SHP77 treated with DMSO at 0.1 percent for 48 hours (cell line): ENCODE data around the gene PTPRB.

ENCODE experiments used
- DNase-seq: peaks from one replicate; lab custom pipeline; 2025; lab: John Stamatoyannopoulos, UW

Gene PTPRB

DNA sequence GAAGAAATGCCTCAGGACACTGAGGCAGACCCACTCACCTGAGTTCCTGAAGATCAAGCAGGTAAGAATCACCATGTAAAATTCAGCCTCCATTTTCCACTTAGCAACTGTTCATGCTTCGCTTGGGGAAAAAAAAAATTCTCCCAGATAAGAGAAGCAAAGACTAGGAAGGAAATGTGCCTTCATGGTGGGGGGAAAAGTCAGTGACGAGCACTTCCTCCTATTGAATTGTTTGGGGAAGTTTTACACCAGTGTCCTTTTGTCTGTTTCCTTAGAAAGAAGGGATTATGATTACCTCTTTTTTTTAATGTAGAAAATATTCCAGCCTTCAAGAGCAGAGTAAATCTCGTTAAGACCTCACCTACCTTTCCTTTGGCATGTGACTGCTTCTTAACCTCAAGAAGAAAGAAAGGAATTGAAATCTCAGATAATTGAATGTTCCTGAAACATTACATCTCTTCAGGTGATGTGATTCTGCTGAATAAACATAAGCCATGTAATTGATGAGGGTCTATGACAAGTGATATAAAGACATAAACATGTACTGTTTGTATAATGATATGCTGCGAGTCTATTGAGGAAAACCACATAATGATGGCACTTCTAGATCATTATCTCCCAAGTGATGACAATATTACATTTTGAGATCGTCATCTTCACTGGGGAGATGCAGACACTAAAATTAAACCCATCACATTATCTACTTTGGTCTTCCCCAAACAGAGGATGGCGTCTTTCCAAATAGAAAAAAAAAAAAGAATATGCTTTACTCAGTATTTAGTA is at the start of gene PTPRB:
PTPRB (minus strand) TSS at position 127 of the 783 bp plus-strand sequence; CDS start at position 93, 34 bp downstream.
- DNase-seq, result no peak

DNA sequence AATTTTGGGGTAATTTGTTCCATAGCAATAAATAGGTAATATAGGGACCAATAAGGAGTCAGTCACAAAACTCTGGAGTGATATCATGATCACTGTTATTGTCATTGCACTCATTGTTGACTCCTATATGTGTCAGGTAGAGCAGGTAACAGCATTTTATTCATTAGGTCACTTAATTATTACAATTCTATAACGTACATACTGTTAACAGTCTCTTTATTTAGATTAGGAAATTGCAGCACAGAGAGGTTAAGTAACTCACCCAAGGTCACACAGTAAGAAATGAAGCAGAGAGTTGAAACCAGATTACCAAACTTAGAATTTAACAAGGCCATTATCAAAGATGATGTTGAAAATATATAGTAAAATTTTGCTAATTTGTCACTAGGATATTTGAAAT is 49.7 kb upstream of the PTPRB start:
- no peak for DNase-seq

DNA sequence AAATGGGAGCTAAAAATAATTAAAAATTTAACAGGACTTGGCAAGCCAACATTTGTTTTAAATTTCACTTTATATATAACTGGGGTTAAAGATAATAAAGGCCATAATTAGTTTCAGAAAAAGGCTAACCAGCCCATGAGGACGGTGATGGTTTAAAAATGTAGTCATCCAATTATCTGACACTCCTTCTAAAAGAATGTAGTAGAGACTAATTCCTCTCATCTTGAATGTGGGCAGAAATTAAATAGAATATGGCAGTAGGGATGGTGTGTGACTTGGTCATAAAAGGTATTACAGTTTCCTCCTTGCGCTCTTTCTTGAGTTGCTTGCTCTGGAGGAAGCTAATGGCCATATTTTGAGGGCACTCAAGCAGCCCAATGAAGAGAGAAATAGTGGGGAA is 49.1 kb upstream of the PTPRB start:
- DNase-seq, result no peak

DNA sequence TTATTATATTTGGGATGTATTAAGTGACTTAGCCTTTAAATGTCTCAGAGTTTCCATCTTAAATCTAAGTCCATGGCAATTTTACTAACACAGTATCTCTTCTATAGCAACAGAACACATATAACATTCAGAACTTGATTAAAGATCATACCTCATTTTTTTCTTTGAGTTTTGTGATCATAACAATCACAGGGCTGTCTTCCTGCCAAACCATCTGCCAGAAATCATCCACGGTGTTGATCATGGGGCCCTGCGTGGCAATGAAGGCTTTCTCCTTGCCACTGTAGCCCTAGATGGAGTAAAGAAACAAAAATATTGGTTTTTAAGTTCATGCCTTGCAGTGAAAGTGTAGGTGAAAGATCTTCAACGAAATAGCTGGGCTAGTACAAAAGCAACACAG is 46.7 kb upstream of the PTPRB start:
- no peak for DNase-seq

DNA sequence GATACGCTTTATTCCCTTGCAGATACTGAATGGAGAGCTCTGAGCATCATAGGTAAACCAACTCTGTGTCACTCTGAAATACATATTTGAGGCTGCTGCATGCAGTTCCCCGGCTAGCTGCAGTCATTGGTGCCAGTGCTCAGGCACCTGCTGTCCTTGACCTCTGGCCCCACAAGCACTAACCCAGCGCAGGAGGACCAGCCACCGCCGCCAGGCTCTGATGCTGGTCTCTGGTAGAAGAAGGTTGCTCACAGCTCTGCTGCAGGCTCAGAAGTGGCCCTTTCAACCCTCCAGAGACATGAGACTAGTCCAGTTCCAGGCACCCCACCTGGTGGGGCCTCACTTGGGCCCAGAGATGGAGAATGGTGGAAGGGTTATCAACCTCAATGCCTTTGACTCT is 34.5 kb upstream of the PTPRB start:
- no peak for DNase-seq

DNA sequence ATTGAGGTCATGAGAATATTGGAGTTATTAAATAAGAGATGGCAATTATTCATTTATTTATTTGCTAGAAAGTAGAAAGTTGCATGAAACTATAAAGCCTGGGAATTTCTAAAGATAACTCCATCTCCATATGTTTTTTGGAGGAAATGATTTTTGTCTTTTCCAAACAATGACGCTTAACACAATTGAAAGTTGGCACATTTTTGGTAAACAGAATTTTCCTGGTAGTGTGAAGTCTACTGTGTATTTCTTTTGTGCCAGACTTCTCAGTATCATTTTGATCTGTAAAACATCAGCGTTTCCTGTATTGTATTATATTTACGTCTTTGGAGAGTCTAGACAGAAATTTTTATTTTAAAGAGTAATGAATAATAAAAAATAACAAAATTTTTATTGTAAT is 33.7 kb upstream of the PTPRB start:
- no peak for DNase-seq

DNA sequence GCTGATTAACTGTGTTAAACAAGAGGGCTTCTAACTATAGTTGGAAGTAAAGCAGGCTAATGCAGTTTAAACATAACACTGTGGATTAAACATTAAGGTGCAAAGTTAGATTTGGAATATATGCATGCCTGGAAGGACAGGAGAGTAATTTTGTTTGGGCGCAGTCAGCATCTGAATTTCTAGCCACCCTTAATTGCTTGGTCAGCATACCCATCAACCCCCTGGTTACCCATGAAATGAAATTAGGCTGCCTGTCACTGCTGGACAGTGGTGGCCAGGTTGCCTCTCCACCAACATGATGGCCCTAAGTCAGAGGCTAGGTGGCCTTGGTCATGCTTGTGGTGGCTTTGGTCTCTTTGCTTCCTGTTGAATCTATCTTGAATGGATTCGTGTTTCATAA is 30.0 kb upstream of the PTPRB start:
- DNase-seq, result no peak

DNA sequence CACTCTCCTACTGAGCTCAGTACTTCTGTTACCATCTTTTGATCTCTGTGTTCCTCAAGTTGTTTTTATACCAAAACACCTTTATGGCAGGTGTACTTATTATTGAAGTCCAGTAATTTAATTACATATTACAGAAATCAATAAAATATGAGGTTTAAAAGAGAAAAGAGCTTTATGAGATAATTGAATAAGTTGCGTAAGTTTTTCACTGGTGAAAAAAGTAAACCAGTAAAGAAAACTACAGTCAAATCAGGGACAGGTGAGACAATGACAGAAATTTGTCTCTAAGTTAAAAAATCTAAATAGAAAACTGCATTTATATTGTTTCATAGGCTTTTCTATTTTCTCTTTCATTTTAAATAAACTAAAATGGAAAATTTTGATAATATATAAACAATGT is 29.1 kb upstream of the PTPRB start:
- no peak for DNase-seq

DNA sequence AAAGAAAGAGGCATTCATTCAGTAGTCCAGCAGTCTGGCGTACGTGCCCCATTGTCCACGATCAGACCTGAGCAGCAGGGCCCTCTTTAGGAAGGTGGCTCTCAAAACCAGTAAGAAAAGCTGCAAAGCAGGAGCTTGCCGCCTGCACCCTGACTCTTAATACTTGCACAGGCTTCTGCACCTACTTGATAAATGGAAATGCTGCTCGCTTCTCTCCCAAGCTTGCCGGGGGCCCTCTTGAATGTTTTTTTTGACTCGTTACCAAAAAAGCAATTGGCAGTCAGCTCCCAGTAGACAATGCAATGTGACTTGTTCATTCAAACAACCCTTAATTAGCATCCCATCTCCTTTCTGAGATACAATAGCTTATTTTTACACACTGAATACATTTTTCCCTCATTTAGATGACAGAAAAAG is 27.2 kb upstream of the PTPRB start:
- no peak for DNase-seq

DNA sequence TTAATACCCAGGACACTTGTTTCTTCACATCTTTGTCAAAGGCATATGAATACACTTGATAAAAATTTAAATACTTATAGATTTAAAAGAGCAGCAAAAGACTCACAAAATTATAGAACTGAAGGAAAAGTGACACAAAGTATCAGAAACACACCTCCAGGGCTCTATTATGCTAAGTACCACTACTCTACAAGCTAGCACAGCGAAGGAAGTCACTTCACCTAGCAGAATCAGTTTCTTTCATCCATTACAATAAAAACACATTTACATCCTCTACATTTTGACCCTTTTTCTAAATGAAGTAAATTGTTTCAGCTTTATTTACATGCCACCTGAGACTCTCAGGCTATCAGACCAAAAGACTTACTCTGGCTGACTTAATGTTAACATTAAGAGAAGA is 26.6 kb upstream of the PTPRB start:
- no peak for DNase-seq

DNA sequence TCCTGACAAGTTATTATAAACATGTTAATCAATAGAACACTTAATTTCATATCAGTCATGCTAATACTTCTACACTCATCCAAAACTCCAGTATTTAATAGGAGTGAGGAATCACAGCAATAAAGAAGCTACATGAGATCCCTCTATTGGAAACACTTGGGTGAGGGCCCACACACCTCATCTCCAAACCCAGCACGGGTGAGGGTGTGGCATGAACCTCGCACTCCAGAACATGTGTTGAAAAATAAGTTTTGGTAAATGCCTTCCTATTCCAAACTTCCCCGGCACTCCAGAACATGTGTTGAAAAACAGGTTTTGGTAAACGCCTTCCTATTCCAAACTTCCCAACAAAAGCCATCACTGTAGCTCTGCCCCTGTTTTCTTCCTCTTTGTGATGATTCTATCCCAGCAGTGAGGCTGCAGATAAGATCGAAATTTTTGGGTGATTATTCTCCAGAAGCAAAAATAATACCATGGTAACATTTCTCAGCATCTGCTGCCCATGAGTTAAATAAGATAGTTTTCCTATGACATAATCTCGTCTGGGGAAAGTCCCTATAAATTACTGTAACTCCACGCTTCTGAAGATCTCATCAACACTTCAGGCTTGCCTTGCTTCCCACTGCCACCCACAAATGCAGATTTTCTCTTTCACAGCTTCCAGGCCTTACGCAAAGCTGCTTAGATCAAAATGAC is 24.4 kb upstream of the PTPRB start:
- no peak for DNase-seq

DNA sequence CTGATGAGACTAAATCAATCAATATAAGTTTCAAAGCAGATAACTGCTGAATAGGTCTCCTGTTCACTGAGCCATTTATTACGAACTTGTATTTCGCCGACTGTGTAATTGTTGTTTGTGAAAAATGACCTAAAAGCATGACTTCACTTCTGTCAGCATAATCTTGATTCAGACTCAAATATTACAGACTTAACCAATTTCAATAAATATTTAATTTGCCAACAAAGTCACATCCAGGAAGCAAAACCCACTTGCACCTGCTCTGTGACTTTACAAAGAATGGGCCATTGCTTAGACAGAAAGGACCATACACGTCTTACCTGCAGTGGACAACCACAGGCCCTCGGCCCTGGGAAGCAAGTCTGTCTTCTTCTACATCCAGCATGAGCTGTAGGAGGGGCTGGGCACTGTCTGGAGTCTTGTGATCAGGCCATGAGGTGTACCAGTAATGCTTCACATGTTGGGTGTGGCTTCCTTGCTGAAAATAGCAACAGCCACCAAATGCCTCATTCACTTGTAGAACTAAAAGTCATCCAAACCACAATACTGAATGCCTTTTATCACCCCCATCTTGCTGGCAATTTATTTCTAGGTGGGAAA is 23.5 kb upstream of the PTPRB start:
- DNase-seq, result no peak

DNA sequence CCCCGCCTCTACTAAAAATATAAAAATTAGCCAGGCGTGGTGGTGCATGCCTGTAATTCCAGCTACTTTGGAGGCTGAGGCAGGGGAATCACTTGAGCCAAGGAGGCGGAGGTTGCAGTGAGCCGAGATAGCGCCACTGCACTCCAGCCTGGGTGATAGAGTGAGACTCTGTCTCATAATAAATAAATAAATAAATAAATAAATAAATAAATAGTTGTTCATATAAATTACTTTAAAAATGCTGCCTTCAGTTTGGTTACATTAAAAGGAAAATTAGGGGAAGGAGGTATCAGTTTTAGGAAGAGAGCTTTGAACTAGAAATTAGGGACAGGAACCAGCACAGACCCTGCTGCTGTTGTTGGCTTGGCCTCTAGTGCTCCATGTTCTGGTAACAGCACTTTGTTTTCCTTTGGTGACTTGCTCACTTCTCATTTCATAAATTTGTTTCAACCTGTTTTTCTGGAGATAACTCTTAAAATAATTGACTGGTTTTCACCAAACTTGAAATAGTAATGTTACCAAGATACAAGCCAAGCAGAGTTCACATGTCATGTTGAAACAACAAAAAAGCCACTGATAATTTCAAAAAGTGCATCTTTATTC is 22.9 kb upstream of the PTPRB start:
- DNase-seq, result no peak

DNA sequence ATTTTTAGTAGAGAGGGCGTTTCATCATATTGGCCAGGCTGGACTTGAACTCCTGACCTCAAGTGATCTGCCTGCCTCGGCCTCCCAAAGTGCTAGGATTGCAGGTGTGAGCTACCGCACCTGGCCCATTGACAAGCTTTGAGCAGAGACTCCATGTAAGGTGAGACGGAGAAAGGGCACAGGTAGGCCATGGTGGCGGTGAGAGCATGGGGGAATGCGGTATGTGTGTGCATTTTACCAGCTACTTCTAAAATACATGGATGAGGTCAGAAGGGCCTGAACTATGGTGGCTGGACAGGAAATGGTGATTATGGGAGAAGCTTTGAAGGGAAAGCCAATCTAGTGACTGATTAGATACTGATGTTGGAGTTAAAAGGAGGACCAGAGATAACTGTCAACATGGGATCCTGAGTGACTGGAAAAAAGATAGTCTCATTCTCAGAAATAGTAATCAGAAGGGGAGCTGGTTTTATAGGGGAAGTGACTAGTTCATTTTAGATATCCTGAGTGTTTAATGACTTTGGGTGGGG is 21.9 kb upstream of the PTPRB start:
- DNase-seq, result no peak

DNA sequence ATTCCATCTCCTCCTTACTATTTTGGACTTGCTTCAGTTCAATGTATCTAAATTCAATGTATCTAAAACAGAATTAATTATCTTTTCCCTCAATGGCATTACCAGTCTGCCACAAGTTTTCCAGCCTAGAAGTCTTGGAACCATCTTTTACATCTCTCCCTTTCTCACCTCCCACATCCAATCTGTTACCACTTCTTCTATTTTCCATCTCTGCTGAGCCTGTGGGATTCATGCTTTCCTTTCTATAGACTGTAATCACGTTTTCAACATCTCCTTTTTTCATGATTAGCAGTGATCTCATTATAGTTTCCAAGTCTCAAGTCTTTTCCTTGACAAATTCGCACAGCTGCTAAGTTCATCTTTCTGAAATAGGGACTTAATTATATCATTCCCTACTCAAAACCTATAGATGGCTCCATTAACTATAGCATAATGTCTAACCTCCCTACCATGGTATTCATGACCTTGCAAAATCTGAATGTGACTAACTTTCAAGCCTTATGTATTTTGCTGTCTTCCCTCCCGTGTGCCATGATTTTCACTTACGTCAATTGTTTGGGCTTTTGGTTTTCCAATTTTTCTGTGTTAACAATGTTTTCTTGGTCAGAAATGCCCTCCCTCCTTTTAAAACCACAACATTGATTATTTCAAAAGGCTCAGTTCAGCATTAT is 20.5 kb upstream of the PTPRB start:
- no peak for DNase-seq

DNA sequence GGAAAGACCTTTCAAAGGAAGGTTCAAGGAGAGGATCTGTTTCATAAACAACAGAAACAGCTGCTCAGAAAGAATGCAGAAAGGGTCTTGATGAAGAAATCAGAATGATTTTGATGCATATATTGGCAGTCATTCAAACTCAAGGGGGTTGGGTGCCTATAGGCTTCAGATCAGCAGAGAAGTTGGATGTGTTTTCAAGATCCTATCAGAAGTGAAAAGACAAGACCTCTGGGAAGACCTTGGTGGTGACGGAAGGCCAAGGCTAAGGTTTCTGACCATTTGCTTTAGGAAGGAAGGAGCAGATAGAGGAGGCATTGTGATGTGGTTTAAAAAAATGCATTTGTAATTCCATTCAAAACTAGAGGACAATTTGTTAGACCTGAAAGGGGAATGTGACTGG is 15.2 kb upstream of the PTPRB start:
- DNase-seq, result no peak

DNA sequence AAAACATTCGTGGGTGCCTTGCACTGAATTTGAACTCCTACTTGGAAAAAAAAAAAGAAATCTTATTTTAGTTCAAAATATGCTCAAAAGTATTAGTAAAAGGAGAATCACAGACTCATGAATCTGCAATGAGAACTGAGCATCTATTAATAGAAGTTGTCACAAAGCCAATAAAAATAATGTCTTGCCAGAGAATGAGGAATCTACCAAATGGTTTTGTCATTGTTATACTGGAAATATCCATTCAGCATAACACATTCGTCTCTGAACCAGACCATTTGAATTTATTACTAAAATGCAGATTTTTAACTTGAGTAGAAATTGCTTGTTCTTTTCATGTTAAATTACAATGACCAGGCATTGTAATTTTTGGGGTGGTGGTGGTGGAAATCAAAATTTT is 11.6 kb upstream of the PTPRB start:
- no peak for DNase-seq

DNA sequence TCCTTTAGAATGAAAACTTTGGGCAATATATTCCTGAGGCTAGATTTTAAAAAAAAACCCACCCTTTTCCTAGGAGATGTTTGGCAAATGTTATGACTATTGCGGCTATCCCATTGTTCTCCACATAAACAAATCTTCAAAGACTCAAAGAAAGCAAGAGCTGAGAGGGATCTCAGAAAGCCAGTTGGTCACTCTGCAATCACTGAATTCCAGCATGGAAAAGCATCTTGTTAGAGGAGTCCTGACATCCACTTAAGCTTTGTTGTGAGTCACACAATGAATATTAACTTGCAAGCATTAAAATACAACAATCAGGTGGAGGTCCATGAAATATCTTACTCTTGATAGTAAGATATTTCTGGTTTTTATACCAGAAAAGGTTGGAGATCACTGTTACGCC is 11.0 kb upstream of the PTPRB start:
- no peak for DNase-seq

DNA sequence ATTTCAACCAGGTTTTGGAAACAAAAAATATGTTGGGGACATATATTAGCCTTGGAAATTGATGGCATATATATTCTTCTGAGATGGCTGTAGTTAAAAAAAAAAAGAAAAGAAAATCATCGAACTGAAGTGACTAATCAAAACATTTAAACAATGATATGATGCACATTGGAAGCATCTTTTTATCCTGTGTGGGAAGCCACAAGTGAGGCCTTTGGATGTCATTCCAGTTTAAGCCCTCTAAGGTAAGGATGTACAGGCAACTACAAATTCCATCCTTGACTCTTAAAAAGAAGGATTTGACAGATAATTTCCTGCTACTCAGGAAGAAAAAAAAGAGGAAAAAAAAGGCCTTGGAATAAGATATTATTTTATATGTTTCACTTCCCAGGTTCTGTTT is 9.6 kb upstream of the PTPRB start:
- DNase-seq, result no peak

DNA sequence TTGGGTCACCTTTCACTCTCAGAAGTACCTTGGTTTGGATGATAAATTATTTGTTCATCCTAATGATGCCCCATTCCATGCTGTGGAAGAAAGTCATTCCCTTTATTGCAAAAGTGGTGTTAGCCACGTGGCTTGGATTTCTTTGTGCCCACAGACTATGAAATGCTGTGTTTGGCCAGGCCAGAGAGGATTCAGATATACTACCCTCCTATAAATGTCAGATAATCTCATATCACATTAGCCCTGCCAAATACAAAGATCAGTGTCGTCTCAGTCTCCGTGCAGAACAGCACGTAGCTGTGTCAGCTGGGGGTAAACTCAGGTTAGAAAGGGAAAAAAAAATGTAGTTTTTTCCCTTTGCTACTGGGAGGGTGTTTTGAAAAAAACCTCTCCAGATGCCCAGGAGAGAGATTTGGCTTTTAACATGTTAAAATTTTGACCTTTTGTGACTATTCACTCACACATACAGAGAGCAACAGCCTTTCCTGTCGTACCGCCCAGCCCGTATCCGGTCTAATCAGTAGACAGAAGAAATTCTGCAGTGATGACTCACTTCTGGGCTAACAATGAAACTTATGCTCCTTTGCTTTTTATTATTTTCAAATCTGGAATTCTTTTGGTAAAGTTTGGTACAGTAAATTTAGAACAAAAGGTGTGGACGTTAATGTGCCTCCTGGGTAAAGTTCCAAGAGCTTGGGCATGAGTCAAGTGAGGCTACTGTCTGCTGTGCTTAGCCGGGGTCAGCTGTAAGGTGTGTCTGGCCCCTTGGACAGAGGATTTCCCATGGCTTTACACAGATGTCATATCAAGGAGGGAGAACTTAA is 8.5 kb upstream of the PTPRB start:
- no peak for DNase-seq

DNA sequence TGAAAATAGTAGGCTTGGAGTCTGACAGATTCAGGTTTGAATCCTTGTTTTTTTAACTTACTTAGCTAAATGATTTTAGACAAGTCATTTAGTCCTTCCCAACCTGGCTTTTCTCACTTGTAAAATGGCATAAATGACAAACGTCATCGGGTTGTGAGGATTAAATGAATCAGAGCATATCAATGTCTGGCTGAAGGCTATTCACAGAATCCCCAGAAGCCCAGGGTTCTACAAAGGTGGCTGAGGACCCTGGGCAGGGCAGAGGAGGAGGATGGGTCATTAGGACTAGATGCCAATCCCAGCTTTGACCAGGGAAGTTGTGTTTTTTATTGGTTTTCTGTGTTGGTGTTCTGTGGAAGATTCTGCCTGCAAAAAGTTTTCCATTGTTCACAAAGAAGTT is 7.6 kb upstream of the PTPRB start:
- DNase-seq, result no peak
